Measurements from ENCODE around the gene TTPAL. TPM values are rescaled to one million over a fixed set of nuclear protein-coding genes. Genes with fewer than 3 reads are reported as not detected.

The TTPAL gene
- total RNA-seq, 1 experiment from 2014 or later = 14.0 TPM

GRCh38 chr20:44491635-44492395 is 16.1 kb downstream of the TTPAL start:
- no TSS peak for BruUV-seq (replicated peaks)
- TF ChIP-seq EZH2 (IDR thresholded peaks at IDR 0.05; ENCODE audit: low read length, unreplicated experiment) = no peak
- TF ChIP-seq EZH2phosphoT487 (IDR thresholded peaks at IDR 0.05; ENCODE audit: borderline replicate concordance, low read length) = no peak
- H4K20me1 ChIP-seq (ENCODE audit: low read length) = no peaks in the 10 kb centered on the region
- no peak overlapping the region for H3K4me3 ChIP-seq (ENCODE audit: low read length)
- H3K9ac ChIP-seq (ENCODE audit: low read length) = no peak overlapping the region
- H3K27ac ChIP-seq (ENCODE audit: low read length) = peak overlapping the region; percentile 96
- no peak overlapping the region for H2AFZ ChIP-seq (ENCODE audit: low read length)
- no peaks in the 10 kb centered on the region; the same call in 1 of the 2 replicates for H3K79me2 ChIP-seq (ENCODE audit: low read length)
- ATAC-seq (no peak), DNase-seq (no peak)
- no peaks in the 10 kb centered on the region for H3K9me3 ChIP-seq (ENCODE audit: low read length)
- CTCF ChIA-PET = no interaction called here
- no peaks in the 10 kb centered on the region for H3K27me3 ChIP-seq (ENCODE audit: low read length)
- POLR2A ChIA-PET (ENCODE audit: unreplicated experiment) = interaction anchor here (0.6 kb wide), 2 partner anchors 30 to 209 kb away, joined by 3 to 4 read pairs; partner anchors contain the start of gene SERINC3
- no peak overlapping the region for H3K4me2 ChIP-seq (ENCODE audit: low read length)
- H3F3A ChIP-seq (ENCODE audit: low read length, unreplicated experiment) = peaks cover 24% of the 10 kb centered on the region
- H3K9me2 ChIP-seq (replicated peaks; ENCODE audit: low read length) = no peaks in the 10 kb centered on the region
- H3K36me3 ChIP-seq (ENCODE audit: low read depth, low read length) = peaks cover 52% of the 10 kb centered on the region
- intact Hi-C loops (cut with micrococcal nuclease) = no loop called here
- H3K4me1 ChIP-seq (ENCODE audit: insufficient read depth, low read length) = peaks cover 33% of the 10 kb centered on the region

- Histone ChIP-seq H3K9me3 (ENCODE audit: low read length) (no peaks in the 10 kb centered on the region), H3K4me1 (ENCODE audit: insufficient read depth, low read length) (peaks cover 50% of the 10 kb centered on the region), H3F3A (ENCODE audit: low read length, unreplicated experiment) (peaks cover 30% of the 10 kb centered on the region), H3K27ac (ENCODE audit: low read length) (peak overlapping the region; percentile 96), H2AFZ (ENCODE audit: low read length) (no peak overlapping the region), H3K4me2 (ENCODE audit: low read length) (peak overlapping the region; percentile 59), H3K9ac (ENCODE audit: low read length) (peak overlapping the region; percentile 92), H3K79me2 (ENCODE audit: low read length) (peaks cover 5% of the 10 kb centered on the region; the same call in 1 of the 2 replicates), H3K9me2 (replicated peaks; ENCODE audit: low read length) (no peaks in the 10 kb centered on the region), H3K27me3 (ENCODE audit: low read length) (no peaks in the 10 kb centered on the region), H3K4me3 (ENCODE audit: low read length) (peak overlapping the region; percentile 1; the same call in 1 of the 2 replicates), H3K36me3 (ENCODE audit: low read depth, low read length) (peaks cover 48% of the 10 kb centered on the region), H4K20me1 (ENCODE audit: low read length) (no peaks in the 10 kb centered on the region)
- DNase-seq (peak; percentile 58), ATAC-seq (peak; percentile 1; the same call in 1 of the 2 replicates)
- no peak for TF ChIP-seq CTCF (conservative IDR thresholded peaks at IDR 0.05; ENCODE audit: low read depth, low read length)
- TF ChIP-seq EZH2 (IDR thresholded peaks at IDR 0.05; ENCODE audit: low read length, unreplicated experiment) = no peak
- TF ChIP-seq EZH2phosphoT487 (IDR thresholded peaks at IDR 0.05; ENCODE audit: borderline replicate concordance, low read length) = no peak
- no TSS peak for BruUV-seq (replicated peaks)
- intact Hi-C loops (cut with micrococcal nuclease) = loop anchor here (2.0 kb wide), 1 partner anchor 79 kb away; no protein-coding TSS in a partner anchor
- POLR2A ChIA-PET (ENCODE audit: unreplicated experiment) = interaction anchor here (0.5 to 0.6 kb wide), 2 partner anchors 27 to 280 kb away, joined by 3 to 4 read pairs; no protein-coding TSS in a partner anchor
- CTCF ChIA-PET = interaction anchor here (0.6 kb wide), 1 partner anchor 531 kb away, joined by 3 read pairs; no protein-coding TSS in a partner anchor
Measured at GRCh38 chr20:44494266-44494665, 18.6 kb downstream of the TTPAL start.

- CTCF ChIA-PET = interaction anchor here (0.6 kb wide), 1 partner anchor 531 kb away, joined by 3 read pairs; no protein-coding TSS in a partner anchor
- Histone ChIP-seq H3K36me3 (ENCODE audit: low read depth, low read length) (peaks cover 47% of the 10 kb centered on the region), H3K9me3 (ENCODE audit: low read length) (no peaks in the 10 kb centered on the region), H3F3A (ENCODE audit: low read length, unreplicated experiment) (peaks cover 30% of the 10 kb centered on the region), H3K9me2 (replicated peaks; ENCODE audit: low read length) (no peaks in the 10 kb centered on the region), H3K9ac (ENCODE audit: low read length) (peak overlapping the region; percentile 92), H3K79me2 (ENCODE audit: low read length) (peaks cover 5% of the 10 kb centered on the region; the same call in 1 of the 2 replicates), H3K27ac (ENCODE audit: low read length) (peak overlapping the region; percentile 96), H2AFZ (ENCODE audit: low read length) (no peak overlapping the region), H3K27me3 (ENCODE audit: low read length) (no peaks in the 10 kb centered on the region), H3K4me2 (ENCODE audit: low read length) (peak overlapping the region; percentile 59), H3K4me3 (ENCODE audit: low read length) (peak overlapping the region; percentile 1; the same call in 1 of the 2 replicates), H4K20me1 (ENCODE audit: low read length) (no peaks in the 10 kb centered on the region), H3K4me1 (ENCODE audit: insufficient read depth, low read length) (peaks cover 50% of the 10 kb centered on the region)
- intact Hi-C loops (cut with micrococcal nuclease) = loop anchor here (1.0 to 2.0 kb wide), 2 partner anchors 28 to 78 kb away; partner anchors contain the start of gene SERINC3
- DNase-seq (no peak), ATAC-seq (no peak)
- TF ChIP-seq EZH2phosphoT487 (IDR thresholded peaks at IDR 0.05; ENCODE audit: borderline replicate concordance, low read length) (no peak), EZH2 (IDR thresholded peaks at IDR 0.05; ENCODE audit: low read length, unreplicated experiment) (no peak), CTCF (conservative IDR thresholded peaks at IDR 0.05; ENCODE audit: low read depth, low read length) (no peak)
- POLR2A ChIA-PET (ENCODE audit: unreplicated experiment) = interaction anchor here (0.5 to 0.6 kb wide), 2 partner anchors 26 to 281 kb away, joined by 3 to 4 read pairs; no protein-coding TSS in a partner anchor
- BruUV-seq (replicated peaks) = no TSS peak
Measured at GRCh38 chr20:44494681-44495080, 19.0 kb downstream of the TTPAL start.
